Neural progenitor cell (in vitro differentiated cells): ENCODE measurements around the gene MARK4. TPM values are rescaled to one million over a fixed set of nuclear protein-coding genes. Genes with fewer than 3 reads are reported as not detected.
"Not testable (repeated sequence)": the region's sequence is repeated elsewhere in the genome, so short reads cannot be mapped to it uniquely, and the experiment has no call there.

ENCODE experiments used
- DNase-seq: peaks from one replicate; pipeline ENCODE4 v3.0.0-alpha.2; 2016; ENCODE audit warnings: low spot score
- H2AFZ ChIP-seq: fragments of 200-600 bp; sonication (generic); replicated peaks from 2 replicates; pipeline ENCODE4 v1.6.1; 2016; ENCODE audit warnings: antibody characterized with exemption
- H3F3A ChIP-seq: fragments of 200-600 bp; sonication (generic); 2 replicates; pipeline ENCODE4 v1.6.1; 2016; ENCODE audit warnings: antibody characterized with exemption, low read depth
- H3K27ac ChIP-seq: fragments of 200-600 bp; sonication (generic); 2 replicates; pipeline ENCODE4 v1.5.1; 2016; ENCODE audit warnings: mild to moderate bottlenecking
- H3K27me3 ChIP-seq: fragments of 200-600 bp; sonication (generic); 2 replicates; pipeline ENCODE4 v1.6.1; 2016; ENCODE audit warnings: mild to moderate bottlenecking, moderate library complexity
- H3K36me3 ChIP-seq: fragments of 200-600 bp; sonication (generic); 2 replicates; pipeline ENCODE4 v1.5.1; 2016
- H3K4me1 ChIP-seq: fragments of 200-600 bp; sonication (generic); 2 replicates; pipeline ENCODE4 v1.6.1; 2016; ENCODE audit warnings: mixed run types
- H3K4me2 ChIP-seq: fragments of 200-600 bp; sonication (generic); 2 replicates; pipeline ENCODE4 v1.6.1; 2016
- H3K4me3 ChIP-seq: fragments of 200-600 bp; sonication (generic); 2 replicates; pipeline ENCODE4 v1.5.1; 2016
- H3K79me2 ChIP-seq: fragments of 200-600 bp; sonication (generic); 2 replicates; pipeline ENCODE4 v1.6.1; 2016; ENCODE audit warnings: low read depth
- H3K9ac ChIP-seq: fragments of 200-600 bp; sonication (generic); 2 replicates; pipeline ENCODE4 v1.6.1; 2016
- H3K9me3 ChIP-seq: fragments of 200-600 bp; sonication (generic); 2 replicates; pipeline ENCODE4 v1.5.1; 2016; ENCODE audit warnings: low read depth
- H4K20me1 ChIP-seq: fragments of 200-600 bp; sonication (generic); 2 replicates; pipeline ENCODE4 v1.6.1; 2016; ENCODE audit warnings: low read depth
- H3K27ac Mint-ChIP-seq: 3 replicates; pipeline ENCODE4 v1.8.0; 2021; ENCODE audit warnings: mixed read lengths
- H3K27me3 Mint-ChIP-seq: 2 replicates; pipeline ENCODE4 v1.8.0; 2022; ENCODE audit warnings: low read depth, mild to moderate bottlenecking, inconsistent platforms, moderate library complexity, mixed read lengths; ENCODE audit not compliant: insufficient read depth
- H3K36me3 Mint-ChIP-seq: 3 replicates; pipeline ENCODE4 v1.8.0; 2021; ENCODE audit warnings: mixed read lengths
- H3K4me1 Mint-ChIP-seq: 3 replicates; pipeline ENCODE4 v1.8.0; 2021; ENCODE audit warnings: mixed read lengths
- H3K4me3 Mint-ChIP-seq: 3 replicates; pipeline ENCODE4 v1.8.0; 2021; ENCODE audit warnings: mild to moderate bottlenecking, moderate library complexity, mixed read lengths
- H3K9me3 Mint-ChIP-seq: 3 replicates; pipeline ENCODE4 v1.8.0; 2020; ENCODE audit warnings: mixed read lengths
- EZH2 ChIP-seq: fragments of 200-600 bp; sonication (generic); IDR thresholded peaks from 2 replicates; pipeline ENCODE4 v1.6.1; 2017; ENCODE audit warnings: antibody characterized with exemption, mild to moderate bottlenecking, moderate library complexity
- EZH2phosphoT487 ChIP-seq: fragments of 200-600 bp; sonication (generic); IDR thresholded peaks from 2 replicates; pipeline ENCODE4 v1.6.1; 2017; ENCODE audit warnings: antibody characterized with exemption
- total RNA-seq: library from RNA; depleted of rRNA; stranded (reverse); fragments of >200 nt; gene quantifications from 2 replicates; pipeline ENCODE4 v1.2.3, GENCODE V29; 2015; ENCODE audit warnings: low replicate concordance
- TF ChIP-seq, protein P1 (sequence below): fragments of 200-600 bp; sonication (generic); IDR thresholded peaks from 2 replicates; pipeline ENCODE4 v1.5.1; 2017; ENCODE audit warnings: antibody characterized with exemption, mild to moderate bottlenecking

The MARK4 gene
- total RNA-seq, 1 donor from 2014 or later = 22.8 TPM

DNA sequence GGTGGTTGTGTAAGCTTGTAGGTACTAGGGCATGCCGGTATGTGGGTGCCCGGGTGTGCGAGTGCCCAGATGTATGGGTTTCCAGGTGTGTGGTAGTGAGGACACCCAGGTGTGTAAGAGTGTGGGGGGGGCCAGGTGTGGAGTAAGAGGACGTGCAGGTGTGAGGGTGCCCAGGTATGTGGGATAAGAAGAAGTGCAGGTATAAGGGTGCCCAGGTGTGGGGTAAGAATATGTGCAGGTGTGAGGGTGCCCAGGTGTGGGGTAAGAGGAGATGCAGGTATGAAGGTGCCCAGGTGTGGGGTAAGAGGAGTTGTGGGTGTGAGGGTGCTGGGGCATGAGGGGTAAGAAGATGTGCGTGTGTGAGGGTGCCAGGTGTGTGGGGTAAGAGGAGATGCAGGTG lies 14.3 kb downstream of the MARK4 start:
- no peaks in the 10 kb centered on the region for H3F3A ChIP-seq
- H3K27me3 ChIP-seq = no peaks in the 10 kb centered on the region
- no peaks in the 10 kb centered on the region for H3K36me3 ChIP-seq
- Mint-ChIP-seq H3K4me3 (no peak overlapping the region), H3K27me3 (peaks cover 2% of the 10 kb centered on the region), H3K4me1 (peaks cover 3% of the 10 kb centered on the region), H3K27ac (no peak overlapping the region), H3K36me3 (peaks cover 8% of the 10 kb centered on the region), H3K9me3 (no peaks in the 10 kb centered on the region)
- no peak overlapping the region for H3K4me3 ChIP-seq
- DNase-seq = no peak
- TF ChIP-seq, protein P1, sequence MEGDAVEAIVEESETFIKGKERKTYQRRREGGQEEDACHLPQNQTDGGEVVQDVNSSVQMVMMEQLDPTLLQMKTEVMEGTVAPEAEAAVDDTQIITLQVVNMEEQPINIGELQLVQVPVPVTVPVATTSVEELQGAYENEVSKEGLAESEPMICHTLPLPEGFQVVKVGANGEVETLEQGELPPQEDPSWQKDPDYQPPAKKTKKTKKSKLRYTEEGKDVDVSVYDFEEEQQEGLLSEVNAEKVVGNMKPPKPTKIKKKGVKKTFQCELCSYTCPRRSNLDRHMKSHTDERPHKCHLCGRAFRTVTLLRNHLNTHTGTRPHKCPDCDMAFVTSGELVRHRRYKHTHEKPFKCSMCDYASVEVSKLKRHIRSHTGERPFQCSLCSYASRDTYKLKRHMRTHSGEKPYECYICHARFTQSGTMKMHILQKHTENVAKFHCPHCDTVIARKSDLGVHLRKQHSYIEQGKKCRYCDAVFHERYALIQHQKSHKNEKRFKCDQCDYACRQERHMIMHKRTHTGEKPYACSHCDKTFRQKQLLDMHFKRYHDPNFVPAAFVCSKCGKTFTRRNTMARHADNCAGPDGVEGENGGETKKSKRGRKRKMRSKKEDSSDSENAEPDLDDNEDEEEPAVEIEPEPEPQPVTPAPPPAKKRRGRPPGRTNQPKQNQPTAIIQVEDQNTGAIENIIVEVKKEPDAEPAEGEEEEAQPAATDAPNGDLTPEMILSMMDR = no peak
- TF ChIP-seq EZH2 (no peak), EZH2phosphoT487 (no peak)
- no peaks in the 10 kb centered on the region for H3K9me3 ChIP-seq
- no peak overlapping the region for H3K9ac ChIP-seq
- no peaks in the 10 kb centered on the region for H3K79me2 ChIP-seq
- H3K27ac ChIP-seq = no peak overlapping the region
- no peak overlapping the region for H2AFZ ChIP-seq
- H3K4me2 ChIP-seq = no peak overlapping the region
- peaks cover 26% of the 10 kb centered on the region for H4K20me1 ChIP-seq
- H3K4me1 ChIP-seq = no peaks in the 10 kb centered on the region

DNA sequence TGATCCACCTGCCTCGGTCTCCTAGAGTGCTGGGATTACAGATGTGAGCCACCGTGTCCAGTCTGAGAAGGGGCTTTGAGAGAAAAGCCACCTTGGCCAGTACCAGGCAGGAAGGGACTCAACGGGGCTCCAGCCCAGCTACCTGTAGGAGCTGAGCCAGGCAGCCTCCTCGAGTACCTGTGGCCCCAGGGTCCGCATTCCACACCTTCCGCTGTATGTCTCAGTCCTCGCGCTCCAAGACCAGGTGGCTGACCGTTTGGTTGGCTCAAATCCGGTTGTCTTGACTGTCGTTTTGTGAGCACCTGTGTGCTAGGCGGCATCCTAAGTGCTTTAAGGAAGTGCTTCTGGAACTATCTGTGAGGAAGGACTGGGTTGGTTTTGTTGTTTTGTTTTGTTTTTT lies 16.2 kb downstream of the MARK4 start:
- Histone ChIP-seq H4K20me1 (peaks cover 10% of the 10 kb centered on the region), H3K4me1 (no peaks in the 10 kb centered on the region), H3K36me3 (no peaks in the 10 kb centered on the region), H3K79me2 (no peaks in the 10 kb centered on the region), H2AFZ (no peak overlapping the region), H3K4me2 (no peak overlapping the region), H3K27ac (no peak overlapping the region), H3K9ac (no peak overlapping the region), H3K9me3 (no peaks in the 10 kb centered on the region), H3F3A (no peaks in the 10 kb centered on the region), H3K27me3 (no peaks in the 10 kb centered on the region), H3K4me3 (no peak overlapping the region)
- no peak for DNase-seq
- Mint-ChIP-seq H3K4me1 (peaks cover 3% of the 10 kb centered on the region), H3K27ac (no peak overlapping the region), H3K9me3 (no peaks in the 10 kb centered on the region), H3K36me3 (peaks cover 13% of the 10 kb centered on the region), H3K4me3 (no peak overlapping the region), H3K27me3 (peaks cover 2% of the 10 kb centered on the region)
- TF ChIP-seq EZH2phosphoT487 (no peak), EZH2 (no peak)
- TF ChIP-seq, protein P1 = no peak

DNA sequence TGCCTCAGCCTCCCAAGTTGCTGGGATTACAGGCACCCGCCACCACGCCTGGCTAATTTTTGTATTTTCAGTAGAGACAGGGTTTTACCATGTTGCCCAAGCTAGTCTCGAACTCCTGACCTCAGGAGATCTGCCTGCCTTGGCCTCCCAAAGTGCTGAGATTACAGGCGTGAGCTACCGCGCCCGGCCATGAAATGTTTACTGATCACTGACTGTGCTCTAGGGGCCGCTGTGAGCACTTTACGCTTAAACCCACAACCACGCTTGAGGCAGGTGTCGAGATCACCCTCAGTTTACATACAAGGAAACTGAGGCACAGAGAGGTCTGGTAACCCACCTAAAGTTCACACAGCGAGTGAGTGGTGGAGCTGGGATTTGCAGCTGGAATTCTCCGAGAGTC lies 18.9 kb downstream of the MARK4 start:
- H3K27ac ChIP-seq, H3K36me3 ChIP-seq, H3K4me1 Mint-ChIP-seq, H3K79me2 ChIP-seq, H3K27me3 ChIP-seq, H3K27me3 Mint-ChIP-seq, H3F3A ChIP-seq, H3K9ac ChIP-seq, H3K9me3 ChIP-seq, H4K20me1 ChIP-seq, H3K4me3 Mint-ChIP-seq, H3K4me3 ChIP-seq, H3K4me2 ChIP-seq, H3K9me3 Mint-ChIP-seq, H2AFZ ChIP-seq, H3K4me1 ChIP-seq, DNase-seq, H3K27ac Mint-ChIP-seq: not testable (repeated sequence)
- peaks cover 23% of the 10 kb centered on the region for H3K36me3 Mint-ChIP-seq

DNA sequence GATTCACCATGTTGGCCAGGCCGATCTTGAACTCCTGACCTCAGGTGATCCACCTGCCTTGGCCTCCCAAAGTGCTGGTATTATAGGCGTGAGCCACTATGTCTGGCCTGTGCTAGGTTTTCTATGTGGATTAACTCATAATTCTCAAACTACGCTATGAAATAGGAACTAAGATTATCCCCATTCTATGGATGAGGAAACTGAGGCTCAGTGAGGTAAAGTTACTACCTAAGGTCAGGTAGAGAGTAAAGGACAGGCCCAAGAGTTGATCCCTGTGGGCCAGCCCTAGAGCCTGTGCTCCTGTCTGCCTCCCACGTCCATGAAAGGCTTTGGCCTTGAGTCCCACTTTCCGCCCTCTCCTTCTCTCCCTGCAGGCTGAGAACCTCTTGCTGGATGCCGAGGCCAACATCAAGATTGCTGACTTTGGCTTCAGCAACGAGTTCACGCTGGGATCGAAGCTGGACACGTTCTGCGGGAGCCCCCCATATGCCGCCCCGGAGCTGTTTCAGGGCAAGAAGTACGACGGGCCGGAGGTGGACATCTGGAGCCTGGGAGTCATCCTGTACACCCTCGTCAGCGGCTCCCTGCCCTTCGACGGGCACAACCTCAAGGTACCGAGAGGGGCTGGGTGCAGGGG lies 20.1 kb downstream of the MARK4 start:
- Histone ChIP-seq H3K27ac (no peak overlapping the region), H3K27me3 (no peaks in the 10 kb centered on the region), H3K79me2 (no peaks in the 10 kb centered on the region), H3K36me3 (no peaks in the 10 kb centered on the region), H3K9ac (no peak overlapping the region), H4K20me1 (no peaks in the 10 kb centered on the region), H3K4me1 (no peaks in the 10 kb centered on the region), H3K4me3 (no peak overlapping the region), H3K9me3 (no peaks in the 10 kb centered on the region), H2AFZ (no peak overlapping the region), H3F3A (no peaks in the 10 kb centered on the region), H3K4me2 (no peak overlapping the region)
- Mint-ChIP-seq H3K4me1 (no peaks in the 10 kb centered on the region), H3K4me3 (no peak overlapping the region), H3K27me3 (peaks cover 6% of the 10 kb centered on the region), H3K9me3 (no peaks in the 10 kb centered on the region), H3K36me3 (peaks cover 18% of the 10 kb centered on the region), H3K27ac (no peak overlapping the region)
- TF ChIP-seq EZH2phosphoT487 (no peak), EZH2 (no peak)
- TF ChIP-seq, protein P1 = no peak
- DNase-seq = no peak
